GM20000 (cell line): ENCODE data around the gene MAP2K2.

Source experiments
- DNase-seq: peaks from one replicate; pipeline ENCODE4 v3.0.0; 2012; ENCODE audit warnings: low spot score
- TF ChIP-seq, protein P1 (sequence below): IDR thresholded peaks from 2 replicates; pipeline ENCODE4 v1.5.1; 2012; ENCODE audit warnings: mild to moderate bottlenecking, control low read depth; ENCODE audit errors: extremely low read depth, missing control alignments

MAP2K2 gene

GRCh38 chr19:4052993-4053422 is 70.9 kb downstream of the MAP2K2 start:
- TF ChIP-seq, protein P1, sequence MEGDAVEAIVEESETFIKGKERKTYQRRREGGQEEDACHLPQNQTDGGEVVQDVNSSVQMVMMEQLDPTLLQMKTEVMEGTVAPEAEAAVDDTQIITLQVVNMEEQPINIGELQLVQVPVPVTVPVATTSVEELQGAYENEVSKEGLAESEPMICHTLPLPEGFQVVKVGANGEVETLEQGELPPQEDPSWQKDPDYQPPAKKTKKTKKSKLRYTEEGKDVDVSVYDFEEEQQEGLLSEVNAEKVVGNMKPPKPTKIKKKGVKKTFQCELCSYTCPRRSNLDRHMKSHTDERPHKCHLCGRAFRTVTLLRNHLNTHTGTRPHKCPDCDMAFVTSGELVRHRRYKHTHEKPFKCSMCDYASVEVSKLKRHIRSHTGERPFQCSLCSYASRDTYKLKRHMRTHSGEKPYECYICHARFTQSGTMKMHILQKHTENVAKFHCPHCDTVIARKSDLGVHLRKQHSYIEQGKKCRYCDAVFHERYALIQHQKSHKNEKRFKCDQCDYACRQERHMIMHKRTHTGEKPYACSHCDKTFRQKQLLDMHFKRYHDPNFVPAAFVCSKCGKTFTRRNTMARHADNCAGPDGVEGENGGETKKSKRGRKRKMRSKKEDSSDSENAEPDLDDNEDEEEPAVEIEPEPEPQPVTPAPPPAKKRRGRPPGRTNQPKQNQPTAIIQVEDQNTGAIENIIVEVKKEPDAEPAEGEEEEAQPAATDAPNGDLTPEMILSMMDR: no peak
- DNase-seq: no peak

DNA sequence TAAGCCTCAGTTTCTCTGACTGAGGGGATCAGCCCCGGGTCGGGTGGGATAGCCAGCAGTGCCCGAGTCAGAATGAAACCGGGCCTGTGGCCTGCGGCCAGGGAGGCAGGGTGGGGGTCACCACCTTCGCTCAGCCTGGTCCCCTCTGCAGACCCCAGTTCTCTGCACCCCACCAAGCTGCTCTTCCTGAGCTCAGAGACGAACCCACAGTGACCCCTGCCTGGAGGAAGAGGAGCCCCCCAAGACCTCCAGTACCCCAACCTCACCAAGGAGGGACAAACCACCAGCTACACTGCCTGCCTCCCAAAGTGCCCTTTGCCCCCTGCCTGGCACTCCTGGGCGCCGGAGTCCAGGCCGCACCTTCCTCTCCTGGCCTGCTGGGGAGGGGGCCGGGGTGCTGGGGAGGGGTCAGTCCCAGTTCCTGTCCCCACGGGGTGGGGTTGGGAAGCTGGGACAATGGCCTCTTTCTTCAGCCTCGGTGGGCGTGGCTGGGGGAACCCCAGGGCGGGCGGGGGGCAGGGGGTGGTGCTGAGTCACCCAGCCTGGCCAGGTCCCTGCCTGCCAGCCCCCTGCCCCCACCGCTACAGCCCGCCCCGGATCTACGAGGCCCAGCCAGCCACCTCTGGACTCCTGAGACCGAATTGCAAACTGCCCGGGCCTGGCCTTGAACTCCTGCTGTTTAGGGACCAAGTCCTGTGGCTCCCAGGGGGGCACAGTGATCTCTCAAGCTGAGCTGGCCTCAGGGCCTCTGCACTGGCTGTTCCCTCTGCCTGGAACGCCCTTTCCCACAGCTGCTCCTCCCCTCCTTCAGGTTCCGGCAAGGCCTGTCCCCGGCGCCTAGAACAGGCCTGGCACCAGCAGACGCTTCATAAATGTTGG is 71.6 kb downstream of the MAP2K2 start:
- no peak for DNase-seq

DNA sequence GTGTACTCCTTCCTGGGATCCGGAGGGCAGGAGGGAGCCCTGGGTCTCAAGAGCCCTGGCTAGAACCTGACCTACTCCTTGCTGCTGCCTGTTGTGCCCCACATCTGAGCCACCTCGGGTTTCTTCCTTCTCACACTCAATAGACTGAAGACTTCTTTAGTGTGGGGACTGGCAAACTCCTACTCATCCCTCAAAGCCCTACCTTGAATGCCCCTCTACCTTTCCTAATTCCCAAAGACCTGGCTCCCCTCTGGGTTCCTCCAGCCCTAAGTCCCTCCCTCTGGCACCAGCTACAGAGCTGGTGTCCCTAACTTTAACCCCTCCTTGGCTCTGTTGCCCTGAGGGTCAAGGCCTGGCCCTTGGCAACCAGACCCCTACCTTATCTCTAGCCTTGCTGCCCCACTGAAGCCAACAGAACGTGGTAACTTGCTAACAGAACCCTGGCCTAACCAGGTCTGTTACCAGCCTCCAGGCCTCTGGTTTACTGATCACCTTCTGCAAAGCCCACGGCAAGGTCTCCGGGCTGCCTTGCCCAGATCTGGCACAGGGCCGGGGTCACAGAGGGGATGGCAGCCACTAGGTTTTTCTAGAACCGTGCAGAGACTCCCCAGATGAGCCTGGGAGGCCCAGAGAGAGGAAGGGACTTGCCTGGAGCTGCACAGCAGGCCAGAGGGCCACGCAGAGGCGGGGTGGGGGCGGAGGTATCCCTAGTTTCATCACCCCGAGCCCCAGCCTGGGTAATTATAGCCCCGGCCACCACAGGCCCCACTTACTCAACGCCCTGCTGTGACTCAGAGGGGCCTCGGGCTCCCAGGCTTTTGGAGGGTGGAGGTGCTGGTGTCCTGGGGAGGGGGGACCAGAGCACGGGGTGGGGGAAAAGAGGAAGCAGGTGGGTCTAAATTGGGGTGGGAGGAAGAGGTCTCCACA is 72.5 kb downstream of the MAP2K2 start:
- TF ChIP-seq, protein P1: no peak
- no peak for DNase-seq

More for the DNA sequence above, 71.6 kb downstream of the MAP2K2 start:
- TF ChIP-seq, protein P1: no peak

DNA sequence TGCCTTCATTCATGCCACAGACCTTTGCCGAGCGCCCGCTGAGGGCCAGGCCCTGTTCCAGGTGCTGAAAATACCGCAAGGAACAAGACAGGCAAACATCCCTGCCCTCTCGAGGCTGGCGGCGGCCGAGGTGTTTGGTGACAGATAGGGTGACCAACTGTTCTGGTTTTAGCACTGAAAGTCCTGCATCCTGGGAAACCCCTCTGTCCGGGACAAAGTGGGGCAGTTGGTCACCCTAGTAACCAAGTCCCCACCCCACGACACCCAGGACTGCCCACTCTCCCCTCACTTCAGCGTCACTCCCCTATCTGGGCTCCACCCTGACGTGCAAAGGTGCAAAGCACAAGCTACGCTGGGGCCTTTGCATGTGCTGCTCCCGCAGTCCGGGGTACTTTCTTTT is 74.5 kb downstream of the MAP2K2 start:
- DNase-seq: no peak
- TF ChIP-seq, protein P1: no peak

GRCh38 chr19:4046946-4047683 is 76.8 kb downstream of the MAP2K2 start:
- TF ChIP-seq, protein P1: no peak
- no peak for DNase-seq

- TF ChIP-seq, protein P1: no peak
- DNase-seq: no peak
Measured at GRCh38 chr19:4046362-4046691, 77.6 kb downstream of the MAP2K2 start.
